Non-pigmented ciliary epithelial cell (primary cell): ENCODE data around the gene TLR4.

ENCODE experiments used
- DNase-seq: peaks from one replicate; pipeline ENCODE4 v3.0.0-alpha.2; 2010; ENCODE audit warnings: low read depth

TLR4 gene

GRCh38 chr9:117704024-117704575 is at the start of gene TLR4:
Gene TLR4, plus strand, starts transcription at chr9:117704403. Its CDS starts 70 bp downstream, at chr9:117704473.
- peak; percentile 67 for DNase-seq

DNA sequence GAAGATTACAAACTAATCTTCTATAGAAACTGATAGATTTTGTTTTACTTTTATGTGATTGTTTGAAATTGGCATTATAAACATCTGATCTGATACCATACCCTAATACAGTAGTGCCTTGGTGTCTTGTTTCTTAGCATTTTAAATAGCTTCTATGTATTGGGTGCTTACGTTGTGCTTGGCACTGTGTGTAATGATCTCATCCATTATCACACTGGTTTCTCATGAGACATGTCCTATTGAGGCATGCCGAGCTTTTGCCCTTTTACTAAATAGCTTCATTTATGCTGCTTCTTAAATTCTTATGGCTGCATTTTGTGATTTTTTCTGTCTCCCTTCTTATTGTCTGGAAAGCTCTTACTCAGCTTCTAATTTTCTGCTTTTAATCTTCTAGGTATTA is 48.2 kb upstream of the TLR4 start:
- DNase-seq, result no peak

DNA sequence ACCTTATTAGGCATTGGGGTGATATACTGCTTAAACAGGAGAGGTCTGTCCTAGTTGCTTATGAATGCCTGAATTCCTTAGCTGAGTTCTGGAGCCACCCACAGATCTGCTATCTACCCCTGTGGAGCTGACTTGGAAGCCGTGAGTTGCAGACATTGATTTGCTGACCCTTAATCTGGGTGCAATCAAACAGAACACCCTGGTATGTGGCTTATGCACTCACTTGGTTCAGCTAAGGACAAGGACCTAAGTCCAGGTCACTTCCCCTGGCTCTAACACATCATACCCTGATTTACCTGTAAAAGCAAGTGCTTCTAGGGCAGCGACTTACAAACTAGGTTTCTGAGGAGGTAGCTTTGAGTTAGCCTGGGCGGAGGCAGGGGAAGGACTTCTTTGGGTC is 41.6 kb upstream of the TLR4 start:
- no peak for DNase-seq

DNA sequence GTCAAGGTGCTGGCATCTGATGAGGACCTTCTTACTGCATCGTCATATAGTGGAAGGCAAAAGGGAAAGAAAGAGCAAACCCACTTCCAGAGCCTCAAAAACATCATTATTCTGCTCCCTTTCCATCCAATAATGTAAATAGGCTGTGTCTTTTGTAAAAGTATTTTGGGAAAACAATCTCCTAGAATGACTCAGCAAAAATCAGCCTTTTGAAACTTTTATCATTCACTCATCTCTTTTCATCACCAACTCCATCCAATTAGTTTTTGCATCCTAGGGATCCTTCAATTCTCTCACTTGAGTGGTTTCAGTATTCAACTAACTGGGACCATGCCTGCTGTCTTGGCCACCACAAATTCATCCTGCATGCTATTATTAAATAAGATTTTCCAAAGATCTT is 39.8 kb upstream of the TLR4 start:
- DNase-seq, result no peak

DNA sequence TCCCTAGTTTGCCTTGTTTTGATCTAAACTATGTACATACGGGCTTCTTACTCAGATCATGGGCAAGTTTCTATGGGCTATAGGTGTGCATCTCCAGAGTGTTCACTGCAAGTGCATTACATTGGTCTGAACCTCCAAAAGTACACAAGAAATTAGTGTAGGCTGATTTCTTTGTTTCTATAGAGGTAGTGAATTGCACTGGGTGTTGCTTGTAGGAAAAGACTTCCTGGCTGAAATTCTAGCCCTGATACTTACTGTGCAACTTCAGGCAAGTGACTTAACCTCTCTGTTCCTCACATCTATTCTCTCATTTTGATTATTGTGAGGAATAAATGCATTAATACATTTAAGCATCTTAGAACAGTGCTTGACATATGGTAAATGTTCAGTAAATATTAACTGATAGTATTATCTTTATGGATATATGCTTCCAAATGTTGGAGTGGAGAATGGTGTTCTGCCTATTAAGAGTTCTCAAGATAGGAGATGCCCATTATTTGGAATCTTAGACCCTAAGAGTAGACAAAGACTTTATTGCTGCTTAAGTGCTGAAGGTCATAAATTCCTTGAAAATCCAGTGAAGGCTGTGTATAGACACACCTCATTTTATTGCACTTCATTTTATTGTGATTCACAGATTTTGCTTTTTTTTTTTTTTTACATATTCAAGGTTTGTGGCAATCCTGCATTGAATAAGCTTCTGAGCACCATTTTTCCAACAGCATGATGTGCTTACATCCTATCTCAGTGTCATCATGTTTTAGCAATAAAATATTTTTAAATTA is 38.4 kb upstream of the TLR4 start:
- DNase-seq, result no peak

GRCh38 chr9:117671468-117671867 is 32.7 kb upstream of the TLR4 start:
- no peak for DNase-seq

GRCh38 chr9:117672369-117672768 is 31.8 kb upstream of the TLR4 start:
- peak; percentile 65 for DNase-seq

DNA sequence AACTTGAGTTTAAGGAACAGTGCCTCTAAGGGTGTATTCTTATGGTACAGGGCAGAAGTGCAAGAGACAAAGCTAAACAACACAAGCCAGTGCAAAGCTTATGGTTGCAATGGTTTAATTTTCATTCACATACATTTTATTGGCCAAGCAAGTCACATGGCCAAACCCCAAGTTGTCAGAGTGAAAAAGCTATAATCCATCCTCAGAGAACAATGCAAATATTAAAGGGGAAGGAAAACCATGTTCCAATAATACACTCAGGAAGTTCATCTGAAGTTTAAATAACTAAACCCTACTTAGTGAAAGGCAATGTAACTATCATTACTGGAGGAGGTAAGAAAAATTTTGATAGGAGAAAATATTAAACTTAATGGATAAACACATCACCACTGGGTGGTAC is 26.6 kb upstream of the TLR4 start:
- no peak for DNase-seq

DNA sequence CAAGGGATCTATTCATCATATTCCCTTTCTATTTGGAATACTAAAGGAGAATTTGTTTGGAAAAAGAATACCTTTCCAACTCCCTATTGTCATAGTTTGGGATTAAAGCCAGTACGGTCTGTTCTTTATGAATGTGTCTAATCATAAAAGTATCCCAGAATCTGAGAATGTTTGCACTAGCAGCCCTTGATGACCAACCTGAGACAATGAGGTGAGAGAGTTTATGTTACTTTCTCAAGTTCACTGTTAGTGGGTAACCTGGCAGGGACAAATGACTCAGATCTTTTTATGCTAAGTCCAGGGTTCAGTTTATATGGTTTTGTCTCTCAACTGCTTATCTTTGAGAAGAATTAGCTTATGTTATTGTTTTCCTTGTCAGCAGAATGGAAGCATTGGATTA is 25.3 kb upstream of the TLR4 start:
- DNase-seq, result no peak

DNA sequence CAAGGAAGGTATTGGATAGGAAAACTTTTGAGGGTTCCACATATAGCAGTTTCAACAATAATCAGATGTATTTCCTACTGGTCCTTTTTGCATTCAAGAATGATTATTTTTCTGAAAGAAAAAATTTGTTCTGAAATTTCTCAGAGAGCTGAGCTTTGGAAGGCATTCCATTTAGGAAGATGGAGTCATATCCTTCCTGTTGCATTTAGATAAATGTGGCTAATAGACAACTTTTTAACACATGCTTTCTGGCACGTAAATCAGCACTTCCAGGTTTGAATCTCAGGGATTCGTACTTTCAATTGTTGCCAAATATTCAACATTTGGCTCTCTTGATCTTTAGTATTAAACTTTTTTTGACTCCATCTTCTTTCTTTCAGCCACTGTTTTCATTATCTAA is 24.8 kb upstream of the TLR4 start:
- DNase-seq, result no peak

GRCh38 chr9:117681888-117682287 is 22.3 kb upstream of the TLR4 start:
- DNase-seq, result no peak

GRCh38 chr9:117682955-117683710 is 21.1 kb upstream of the TLR4 start:
- no peak for DNase-seq

DNA sequence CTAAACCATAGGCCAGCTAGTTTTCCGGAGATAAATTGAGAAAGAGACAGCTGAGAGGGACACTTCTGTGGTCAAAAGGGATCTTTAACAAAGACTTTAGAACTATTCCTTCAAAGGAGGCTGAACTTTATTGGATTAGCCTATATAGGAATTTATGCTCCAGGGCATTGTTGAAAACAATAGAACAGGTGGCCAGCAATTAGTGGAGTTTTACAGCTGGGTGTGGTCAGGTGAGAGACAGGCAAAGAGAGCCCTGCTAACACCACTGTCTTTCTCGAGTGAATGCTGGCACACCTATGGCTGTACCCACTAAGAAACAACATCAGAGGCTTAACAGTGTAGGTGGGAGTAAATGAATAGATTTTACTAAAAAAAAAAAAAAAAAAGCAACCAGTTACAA is 16.7 kb upstream of the TLR4 start:
- DNase-seq, result no peak

- no peak for DNase-seq
Measured at GRCh38 chr9:117691367-117691766, 12.8 kb upstream of the TLR4 start.

DNA sequence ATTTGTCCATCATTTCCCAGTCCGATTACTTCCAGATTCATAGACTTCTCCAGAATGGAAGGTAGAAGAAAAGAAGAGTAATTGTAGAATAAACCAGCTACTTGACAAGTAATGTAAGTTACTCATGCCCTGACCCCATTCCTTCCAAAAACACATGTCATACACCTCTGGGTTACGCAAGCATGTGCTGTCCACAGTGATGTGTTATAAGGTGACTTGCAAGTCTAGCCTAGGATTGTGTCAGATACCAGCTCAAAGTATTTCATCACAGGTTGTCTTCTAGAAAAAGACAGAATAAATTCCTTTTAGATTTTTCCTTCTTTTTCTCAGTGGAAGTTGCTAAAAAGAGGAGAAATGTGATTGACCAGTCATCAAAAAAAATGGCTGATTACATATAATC is 8.0 kb upstream of the TLR4 start:
- DNase-seq, result no peak

GRCh38 chr9:117697046-117697445 is 7.2 kb upstream of the TLR4 start:
- no peak for DNase-seq

DNA sequence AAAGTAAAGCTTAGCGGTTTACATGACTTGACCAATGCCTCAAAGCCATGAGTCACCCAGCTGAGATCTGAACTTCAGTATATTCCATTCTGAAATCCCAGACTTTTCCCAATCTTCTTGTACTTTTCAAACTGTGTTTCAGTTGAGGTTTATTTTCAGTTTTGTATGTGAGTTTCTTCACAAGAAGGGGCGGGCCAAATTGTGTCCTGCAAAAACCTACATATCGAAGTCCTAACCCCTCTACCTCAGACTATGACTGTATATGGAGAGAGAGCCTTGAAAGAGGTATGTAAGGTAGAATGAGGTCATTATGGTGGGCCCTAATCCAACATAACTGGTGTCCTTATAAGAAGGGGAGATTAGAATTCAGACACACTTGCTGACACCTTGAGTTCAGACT is 666 bp upstream of the TLR4 start:
- no peak for DNase-seq

DNA sequence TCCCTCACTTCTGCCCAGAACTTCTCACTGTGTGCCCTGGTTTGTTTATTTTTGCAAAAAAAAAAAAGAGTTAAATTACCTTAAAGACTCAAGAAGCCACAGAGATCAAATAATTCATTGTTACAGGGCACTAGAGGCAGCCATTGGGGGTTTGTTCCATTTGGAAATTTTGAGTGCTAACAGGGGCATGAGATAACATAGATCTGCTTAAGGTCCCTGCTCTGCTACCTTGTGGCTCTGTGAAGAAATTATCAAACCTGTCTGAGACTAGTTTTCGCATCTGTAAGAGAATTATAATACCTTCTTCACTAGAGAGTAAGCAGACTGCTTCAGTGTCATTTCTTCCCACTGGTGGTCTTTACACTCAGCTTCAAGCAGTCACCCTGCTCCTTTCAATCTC is 394 bp downstream of the TLR4 start:
- DNase-seq, result no peak

GRCh38 chr9:117705386-117705785 is 1.2 kb downstream of the TLR4 start:
- no peak for DNase-seq

DNA sequence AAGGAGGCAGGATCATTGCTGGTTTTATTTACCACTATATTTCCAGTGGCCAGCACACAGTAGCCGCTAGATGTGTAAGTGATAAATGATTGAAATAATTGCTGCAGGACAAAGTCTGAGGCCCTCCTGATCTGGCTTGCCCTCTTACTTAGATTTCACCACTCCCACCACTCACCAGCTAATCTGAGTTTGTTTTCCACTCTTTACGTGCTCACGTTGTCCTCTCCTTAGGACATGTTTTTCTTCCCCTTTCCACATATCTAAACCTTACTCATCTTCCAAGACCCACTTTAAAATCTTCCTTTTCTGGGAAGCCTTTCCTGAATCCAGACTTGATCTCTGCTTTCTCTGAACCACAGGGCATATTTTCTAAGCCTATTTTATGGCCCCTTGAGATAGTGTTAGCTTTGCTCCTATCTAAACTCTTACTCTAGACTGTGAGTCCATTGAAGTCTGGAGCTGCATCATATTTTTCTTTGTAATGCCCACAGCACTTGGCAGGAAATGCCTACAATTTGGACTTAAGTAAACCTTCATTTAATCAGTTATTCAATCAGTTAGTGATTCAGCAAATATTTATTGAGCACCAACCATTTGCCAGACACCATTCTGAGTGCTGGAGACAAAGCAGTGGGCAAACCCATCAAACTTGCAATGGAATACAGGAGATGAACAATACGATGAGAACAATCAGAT is 2.4 kb downstream of the TLR4 start:
- DNase-seq, result no peak

GRCh38 chr9:117707561-117707960 is 3.4 kb downstream of the TLR4 start:
- no peak for DNase-seq

- DNase-seq, result no peak
Measured at GRCh38 chr9:117709936-117710335, 5.7 kb downstream of the TLR4 start.

DNA sequence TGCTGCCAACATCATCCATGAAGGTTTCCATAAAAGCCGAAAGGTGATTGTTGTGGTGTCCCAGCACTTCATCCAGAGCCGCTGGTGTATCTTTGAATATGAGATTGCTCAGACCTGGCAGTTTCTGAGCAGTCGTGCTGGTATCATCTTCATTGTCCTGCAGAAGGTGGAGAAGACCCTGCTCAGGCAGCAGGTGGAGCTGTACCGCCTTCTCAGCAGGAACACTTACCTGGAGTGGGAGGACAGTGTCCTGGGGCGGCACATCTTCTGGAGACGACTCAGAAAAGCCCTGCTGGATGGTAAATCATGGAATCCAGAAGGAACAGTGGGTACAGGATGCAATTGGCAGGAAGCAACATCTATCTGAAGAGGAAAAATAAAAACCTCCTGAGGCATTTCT is 10.1 kb downstream of the TLR4 start:
- DNase-seq, result no peak
